Activated T-cell treated with anti-CD3 and anti-CD28 coated beads, Interleukin-2, amount 50 U/mL, for 24 hours (primary cell): ENCODE measurements around the gene TNFSF4.
A peak's percentile ranks its signal among the peaks of the same experiment; 100 is the strongest.

ENCODE experiments used
- DNase-seq: peaks from one replicate; pipeline ENCODE4 v3.0.0-alpha.2; 2020
- H3K27ac Mint-ChIP-seq: 2 replicates; pipeline ENCODE4 v1.8.0; 2020; ENCODE audit warnings: mild to moderate bottlenecking, mixed read lengths
- H3K27me3 Mint-ChIP-seq: 2 replicates; pipeline ENCODE4 v1.8.0; 2020; ENCODE audit warnings: mixed read lengths
- H3K36me3 Mint-ChIP-seq: 2 replicates; pipeline ENCODE4 v1.8.0; 2020; ENCODE audit warnings: low read depth, mixed read lengths
- H3K4me1 Mint-ChIP-seq: 2 replicates; pipeline ENCODE4 v1.8.0; 2020; ENCODE audit warnings: low read depth, mixed read lengths
- H3K4me3 Mint-ChIP-seq: 2 replicates; pipeline ENCODE4 v1.8.0; 2020; ENCODE audit warnings: mild to moderate bottlenecking, moderate library complexity, mixed read lengths
- H3K9me3 Mint-ChIP-seq: 2 replicates; pipeline ENCODE4 v1.8.0; 2020; ENCODE audit warnings: mixed read lengths

Gene TNFSF4

GRCh38 chr1:173224280-173224892 is 17.3 kb upstream of the TNFSF4 start:
- no peak for DNase-seq
- peaks cover 7% of the 10 kb centered on the region for H3K9me3 Mint-ChIP-seq
- H3K27me3 Mint-ChIP-seq = peaks cover 2% of the 10 kb centered on the region
- H3K36me3 Mint-ChIP-seq = no peaks in the 10 kb centered on the region
- no peak overlapping the region for H3K27ac Mint-ChIP-seq
- H3K4me3 Mint-ChIP-seq = no peak overlapping the region
- H3K4me1 Mint-ChIP-seq = peaks cover 17% of the 10 kb centered on the region

GRCh38 chr1:173223031-173223380 is 15.9 kb upstream of the TNFSF4 start:
- Mint-ChIP-seq H3K4me3 (no peak overlapping the region), H3K27me3 (peaks cover 2% of the 10 kb centered on the region), H3K36me3 (no peaks in the 10 kb centered on the region), H3K27ac (no peak overlapping the region), H3K9me3 (no peaks in the 10 kb centered on the region), H3K4me1 (peaks cover 17% of the 10 kb centered on the region)
- DNase-seq = no peak

GRCh38 chr1:173222149-173223030 is 15.3 kb upstream of the TNFSF4 start:
- Mint-ChIP-seq H3K27ac (peak overlapping the region; percentile 23), H3K4me3 (no peak overlapping the region), H3K36me3 (no peaks in the 10 kb centered on the region)

GRCh38 chr1:173220157-173220556 is 13.0 kb upstream of the TNFSF4 start:
- H3K36me3 Mint-ChIP-seq = no peaks in the 10 kb centered on the region
- no peak for DNase-seq
- H3K27ac Mint-ChIP-seq = no peak overlapping the region
- H3K27me3 Mint-ChIP-seq = peaks cover 2% of the 10 kb centered on the region
- H3K9me3 Mint-ChIP-seq = no peaks in the 10 kb centered on the region
- H3K4me1 Mint-ChIP-seq = peaks cover 16% of the 10 kb centered on the region
- H3K4me3 Mint-ChIP-seq = no peak overlapping the region

More at GRCh38 chr1:173222149-173223030, 15.3 kb upstream of the TNFSF4 start:
- H3K9me3 Mint-ChIP-seq = no peaks in the 10 kb centered on the region
- peaks cover 2% of the 10 kb centered on the region for H3K27me3 Mint-ChIP-seq
- H3K4me1 Mint-ChIP-seq = peaks cover 17% of the 10 kb centered on the region
- no peak for DNase-seq

GRCh38 chr1:173213665-173214064 is 6.5 kb upstream of the TNFSF4 start:
- Mint-ChIP-seq H3K27ac (no peak overlapping the region), H3K4me3 (no peak overlapping the region), H3K27me3 (peaks cover 12% of the 10 kb centered on the region), H3K9me3 (no peaks in the 10 kb centered on the region), H3K4me1 (peaks cover 19% of the 10 kb centered on the region), H3K36me3 (no peaks in the 10 kb centered on the region)
- DNase-seq = no peak

GRCh38 chr1:173212952-173213491 is 5.9 kb upstream of the TNFSF4 start:
- Mint-ChIP-seq H3K36me3 (no peaks in the 10 kb centered on the region), H3K27ac (no peak overlapping the region), H3K4me1 (peaks cover 24% of the 10 kb centered on the region), H3K9me3 (no peaks in the 10 kb centered on the region), H3K4me3 (no peak overlapping the region), H3K27me3 (peaks cover 12% of the 10 kb centered on the region)
- no peak for DNase-seq

GRCh38 chr1:173210716-173211231 is 3.6 kb upstream of the TNFSF4 start:
- Mint-ChIP-seq H3K27me3 (peaks cover 12% of the 10 kb centered on the region), H3K27ac (no peak overlapping the region), H3K4me3 (no peak overlapping the region), H3K4me1 (peaks cover 45% of the 10 kb centered on the region), H3K36me3 (no peaks in the 10 kb centered on the region), H3K9me3 (no peaks in the 10 kb centered on the region)
- no peak for DNase-seq

- H3K27me3 Mint-ChIP-seq = peaks cover 12% of the 10 kb centered on the region
- peaks cover 50% of the 10 kb centered on the region for H3K4me1 Mint-ChIP-seq
- H3K36me3 Mint-ChIP-seq = no peaks in the 10 kb centered on the region
- H3K9me3 Mint-ChIP-seq = no peaks in the 10 kb centered on the region
- no peak for DNase-seq
- no peak overlapping the region for H3K27ac Mint-ChIP-seq
- H3K4me3 Mint-ChIP-seq = no peak overlapping the region
Measured at GRCh38 chr1:173210283-173210682, 3.2 kb upstream of the TNFSF4 start.

GRCh38 chr1:173208868-173209267 is 1.7 kb upstream of the TNFSF4 start:
- H3K36me3 Mint-ChIP-seq = no peaks in the 10 kb centered on the region
- H3K9me3 Mint-ChIP-seq = no peaks in the 10 kb centered on the region
- H3K27me3 Mint-ChIP-seq = peaks cover 12% of the 10 kb centered on the region
- H3K4me1 Mint-ChIP-seq = peaks cover 57% of the 10 kb centered on the region
- H3K27ac Mint-ChIP-seq = no peak overlapping the region
- no peak overlapping the region for H3K4me3 Mint-ChIP-seq
- DNase-seq = no peak

- no peaks in the 10 kb centered on the region for H3K9me3 Mint-ChIP-seq
- peaks cover 12% of the 10 kb centered on the region for H3K27me3 Mint-ChIP-seq
- no peak for DNase-seq
- H3K4me3 Mint-ChIP-seq = no peak overlapping the region
- peaks cover 58% of the 10 kb centered on the region for H3K4me1 Mint-ChIP-seq
- no peak overlapping the region for H3K27ac Mint-ChIP-seq
- no peaks in the 10 kb centered on the region for H3K36me3 Mint-ChIP-seq
Measured at GRCh38 chr1:173208146-173208545, 1.0 kb upstream of the TNFSF4 start.

GRCh38 chr1:173205146-173206051 is 1.7 kb downstream of the TNFSF4 start:
- H3K36me3 Mint-ChIP-seq = no peaks in the 10 kb centered on the region
- H3K4me1 Mint-ChIP-seq = peaks cover 60% of the 10 kb centered on the region
- H3K4me3 Mint-ChIP-seq = peak overlapping the region; percentile 49
- peak; percentile 35 for DNase-seq
- H3K27me3 Mint-ChIP-seq = peaks cover 4% of the 10 kb centered on the region
- H3K9me3 Mint-ChIP-seq = no peaks in the 10 kb centered on the region
- peak overlapping the region; percentile 13 for H3K27ac Mint-ChIP-seq

GRCh38 chr1:173204693-173205092 is 2.4 kb downstream of the TNFSF4 start:
- Mint-ChIP-seq H3K9me3 (no peaks in the 10 kb centered on the region), H3K27me3 (no peaks in the 10 kb centered on the region), H3K4me3 (no peak overlapping the region), H3K36me3 (no peaks in the 10 kb centered on the region), H3K27ac (no peak overlapping the region), H3K4me1 (peaks cover 55% of the 10 kb centered on the region)
- DNase-seq = no peak

- peaks cover 43% of the 10 kb centered on the region for H3K4me1 Mint-ChIP-seq
- no peaks in the 10 kb centered on the region for H3K9me3 Mint-ChIP-seq
- H3K36me3 Mint-ChIP-seq = no peaks in the 10 kb centered on the region
- no peaks in the 10 kb centered on the region for H3K27me3 Mint-ChIP-seq
- no peak for DNase-seq
- no peak overlapping the region for H3K4me3 Mint-ChIP-seq
- no peak overlapping the region for H3K27ac Mint-ChIP-seq
Measured at GRCh38 chr1:173202424-173203145, 4.5 kb downstream of the TNFSF4 start.

- Mint-ChIP-seq H3K4me1 (peaks cover 37% of the 10 kb centered on the region), H3K36me3 (no peaks in the 10 kb centered on the region), H3K4me3 (no peak overlapping the region), H3K9me3 (no peaks in the 10 kb centered on the region), H3K27ac (no peak overlapping the region), H3K27me3 (no peaks in the 10 kb centered on the region)
- DNase-seq = no peak
Measured at GRCh38 chr1:173201969-173202368, 5.2 kb downstream of the TNFSF4 start.
